Lung (tissue), 12 donors: Measurements from ENCODE around the gene CTNND1. TPM values are rescaled to one million over a fixed set of nuclear protein-coding genes. Genes with fewer than 3 reads are reported as not detected.

Experiments used
- ATAC-seq: fragments of 200-7000 bp; cut with Tn5 transposase; one replicate; pipeline ENCODE4 v1.9.1; 2020; ENCODE audit warnings: moderate number of reproducible peaks; ENCODE audit not compliant: insufficient read depth, low FRiP score
- DNase-seq, 3 donors: peaks; one replicate each; pipeline ENCODE4 v3.0.0-alpha.2; 2013 to 2017
- H3K27ac ChIP-seq, 2 donors: one replicate each; pipeline ENCODE4 v1.5.1; 2013; ENCODE audit warnings: mild to moderate bottlenecking in 2 of 2, moderate library complexity in 2 of 2, control low read depth in 1 of 2, inconsistent platforms in 1 of 2, low read depth in 1 of 2, low read length in 1 of 2
- H3K27me3 ChIP-seq, 3 donors: one replicate each; pipeline ENCODE4 v1.5.1; 2013; ENCODE audit warnings: low read length in 2 of 3; ENCODE audit not compliant: control insufficient read depth in 3 of 3, insufficient read depth in 3 of 3
- H3K36me3 ChIP-seq, 4 donors: one replicate each; pipeline ENCODE4 v1.5.1; 2013; ENCODE audit warnings: low read length in 4 of 4, mild to moderate bottlenecking in 1 of 4, moderate library complexity in 1 of 4; ENCODE audit not compliant: control insufficient read depth in 4 of 4, insufficient read depth in 4 of 4
- H3K4me1 ChIP-seq, 5 donors: one replicate each; pipeline ENCODE4 v1.5.1; 2013; ENCODE audit warnings: low read length in 5 of 5, mild to moderate bottlenecking in 2 of 5, moderate library complexity in 1 of 5; ENCODE audit not compliant: control insufficient read depth in 5 of 5, insufficient read depth in 5 of 5
- H3K4me3 ChIP-seq: one replicate; pipeline ENCODE4 v1.5.1; 2013; ENCODE audit warnings: mild to moderate bottlenecking, control low read depth, moderate library complexity
- H3K9ac ChIP-seq, 2 donors: one replicate each; pipeline ENCODE4 v1.5.1; 2013; ENCODE audit warnings: low read length in 2 of 2, control low read depth in 1 of 2; ENCODE audit not compliant: insufficient read depth in 1 of 2
- H3K9me3 ChIP-seq, 4 donors: one replicate each; pipeline ENCODE4 v1.5.1; 2013; ENCODE audit warnings: low read length in 3 of 4, mild to moderate bottlenecking in 1 of 4, moderate library complexity in 1 of 4; ENCODE audit not compliant: control insufficient read depth in 4 of 4, insufficient read depth in 3 of 4
- WGBS, 2 donors: extraction: QIAGEN DNeasy Blood & Tissue Kit; methylation state at CpG; one replicate each; pipeline ENCODE4 v1.1.7; 2013; 5-methylcytosine and 5-hydroxymethylcytosine counted together
- polyA plus RNA-seq, 2 donors: library from polyadenylated mRNA; stranded (reverse); fragments of 200-250 nt; gene quantifications; one replicate each; pipeline ENCODE4 v1.2.1, GENCODE V29; 2013
- total RNA-seq, 2 donors: library from RNA; depleted of rRNA in 1 of 2; stranded (reverse); fragments of >200 nt in 1 of 2; gene quantifications; one replicate each; pipeline ENCODE4 v1.2.1, GENCODE V29; 2014 to 2021
- TF ChIP-seq, protein P1 (sequence below): IDR thresholded peaks from 2 replicates; pipeline ENCODE4 v1.5.1; 2012; ENCODE audit warnings: mild to moderate bottlenecking; ENCODE audit errors: control extremely low read depth, extremely low read depth
- donor health status: control.
- donor health status: control.
- donor health status: Bipolar disorder and iron deficiency.
- donor health status: healthy.
- donor health status: DM: yes; HTN: yes; CAD: no.

CTNND1 gene
- total and polyA plus RNA-seq, 4 donors = 36.5 to 423 (median 128) TPM

DNA sequence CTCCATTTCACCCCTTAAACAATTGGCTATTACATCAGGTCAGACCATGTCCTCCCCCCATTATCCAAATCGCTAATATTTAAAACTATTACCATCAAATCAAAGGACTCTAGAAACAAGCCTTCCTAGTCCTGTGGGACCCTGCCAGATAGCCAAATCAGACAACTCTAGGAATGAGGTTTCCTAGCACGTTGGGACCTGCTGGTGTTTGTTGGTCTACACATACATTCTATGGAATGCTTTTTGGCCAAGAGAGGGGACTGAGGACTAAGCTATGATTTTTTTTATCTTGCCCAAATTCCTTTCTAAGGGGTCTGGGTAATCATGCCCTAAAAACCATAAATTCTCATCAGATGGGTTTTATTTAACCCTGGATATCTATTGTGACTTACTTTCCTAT is 34.4 kb upstream of the CTNND1 start:
- no peak for DNase-seq

GRCh38 chr11:57728829-57729228 is 32.8 kb upstream of the CTNND1 start:
- Histone ChIP-seq H3K27me3 (no peaks in the 10 kb centered on the region), H3K9me3 (no peaks in the 10 kb centered on the region), H3K36me3 (peaks cover 0 to 3% (median 2%) of the 10 kb centered on the region in 4 donors), H3K4me1 (peaks cover 0 to 5% (median 0%) of the 10 kb centered on the region in 5 donors), H3K4me3 (no peak overlapping the region), H3K27ac (no peak overlapping the region), H3K9ac (no peak overlapping the region)
- TF ChIP-seq, protein P1, sequence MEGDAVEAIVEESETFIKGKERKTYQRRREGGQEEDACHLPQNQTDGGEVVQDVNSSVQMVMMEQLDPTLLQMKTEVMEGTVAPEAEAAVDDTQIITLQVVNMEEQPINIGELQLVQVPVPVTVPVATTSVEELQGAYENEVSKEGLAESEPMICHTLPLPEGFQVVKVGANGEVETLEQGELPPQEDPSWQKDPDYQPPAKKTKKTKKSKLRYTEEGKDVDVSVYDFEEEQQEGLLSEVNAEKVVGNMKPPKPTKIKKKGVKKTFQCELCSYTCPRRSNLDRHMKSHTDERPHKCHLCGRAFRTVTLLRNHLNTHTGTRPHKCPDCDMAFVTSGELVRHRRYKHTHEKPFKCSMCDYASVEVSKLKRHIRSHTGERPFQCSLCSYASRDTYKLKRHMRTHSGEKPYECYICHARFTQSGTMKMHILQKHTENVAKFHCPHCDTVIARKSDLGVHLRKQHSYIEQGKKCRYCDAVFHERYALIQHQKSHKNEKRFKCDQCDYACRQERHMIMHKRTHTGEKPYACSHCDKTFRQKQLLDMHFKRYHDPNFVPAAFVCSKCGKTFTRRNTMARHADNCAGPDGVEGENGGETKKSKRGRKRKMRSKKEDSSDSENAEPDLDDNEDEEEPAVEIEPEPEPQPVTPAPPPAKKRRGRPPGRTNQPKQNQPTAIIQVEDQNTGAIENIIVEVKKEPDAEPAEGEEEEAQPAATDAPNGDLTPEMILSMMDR = no peak
- ATAC-seq (no peak), DNase-seq (no peak)
- WGBS, 2 donors = 82 to 89% methylated on average over 7 of the region's 7 CpGs

More for the DNA sequence above, 34.4 kb upstream of the CTNND1 start:
- peaks cover 0 to 5% (median 0%) of the 10 kb centered on the region in 5 donors for H3K4me1 ChIP-seq
- no peaks in the 10 kb centered on the region for H3K9me3 ChIP-seq
- no peak for ATAC-seq
- H3K27me3 ChIP-seq = no peaks in the 10 kb centered on the region
- TF ChIP-seq, protein P1 = no peak
- H3K4me3 ChIP-seq = no peak overlapping the region
- WGBS, 2 donors = 75 to 81% methylated on average over 2 of the region's 2 CpGs
- no peak overlapping the region for H3K9ac ChIP-seq
- peaks cover 2 to 3% (median 2%) of the 10 kb centered on the region in 4 donors for H3K36me3 ChIP-seq
- H3K27ac ChIP-seq = no peak overlapping the region

DNA sequence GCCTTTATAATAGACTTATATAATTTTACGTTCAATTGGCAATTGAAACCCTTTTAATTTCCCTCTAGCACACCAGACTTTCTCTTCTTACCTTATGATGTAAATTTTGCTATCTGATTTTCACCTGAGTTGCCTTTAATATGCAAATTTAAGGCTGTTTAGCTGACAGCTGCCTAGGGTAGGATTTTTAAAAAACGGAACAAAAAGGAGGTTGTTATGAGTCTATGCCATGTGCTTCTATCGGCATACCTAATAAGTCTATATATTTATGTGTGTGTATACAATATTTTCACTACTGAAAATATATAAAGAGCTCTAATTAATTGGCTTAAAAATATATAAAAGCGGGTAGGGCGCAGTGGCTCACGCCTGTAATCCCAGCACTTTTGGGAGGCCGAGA is 32.1 kb upstream of the CTNND1 start:
- TF ChIP-seq, protein P1 = no peak
- ATAC-seq (no peak), DNase-seq (no peak)
- peaks cover 0 to 5% (median 0%) of the 10 kb centered on the region in 5 donors for H3K4me1 ChIP-seq
- no peak overlapping the region for H3K4me3 ChIP-seq
- H3K9me3 ChIP-seq = no peaks in the 10 kb centered on the region
- H3K27ac ChIP-seq = no peak overlapping the region
- H3K27me3 ChIP-seq = no peaks in the 10 kb centered on the region
- peaks cover 0 to 5% (median under 1%) of the 10 kb centered on the region in 4 donors for H3K36me3 ChIP-seq
- 98 to 99% methylated on average over 7 of the region's 7 CpGs for WGBS, 2 donors
- no peak overlapping the region for H3K9ac ChIP-seq

GRCh38 chr11:57732661-57733060 is 28.9 kb upstream of the CTNND1 start:
- no peaks in the 10 kb centered on the region for H3K27me3 ChIP-seq
- H3K4me1 ChIP-seq = peaks cover 0 to 3% (median 0%) of the 10 kb centered on the region in 5 donors
- no peak overlapping the region for H3K9ac ChIP-seq
- WGBS, 2 donors = 96 to 97% methylated on average over 1 of the region's 1 CpG
- H3K36me3 ChIP-seq = peaks cover 4 to 11% (median 7%) of the 10 kb centered on the region in 4 donors
- H3K4me3 ChIP-seq = no peak overlapping the region
- no peaks in the 10 kb centered on the region for H3K9me3 ChIP-seq
- TF ChIP-seq, protein P1 = no peak
- H3K27ac ChIP-seq = no peak overlapping the region
- DNase-seq (no peak), ATAC-seq (no peak)
